Measurements from ENCODE around the gene PDE11A. TPM values are rescaled to one million over a fixed set of nuclear protein-coding genes. Genes with fewer than 3 reads are reported as not detected.

PDE11A gene
- total and polyA plus RNA-seq, 2 of the 8 experiments (the other 6 are each of a cell fraction or from before 2014, with no cell fraction given), result 0.19 to 0.23 TPM

GRCh38 chr2:177619986-177620385, 452.6 kb downstream of the PDE11A start (continued):
- TF ChIP-seq CHD7 (IDR thresholded peaks at IDR 0.05; ENCODE audit: insufficient replicate concordance, low read length) (no peak), CTCF (IDR thresholded peaks at IDR 0.05; ENCODE audit: control extremely low read depth in 1 of 3, insufficient read depth in 1 of 3, low read depth in 1 of 3, low read length in 3 of 3) (no peak), TAF7 (optimal IDR thresholded peaks at IDR 0.05; ENCODE audit: borderline replicate concordance, low read depth, low read length) (no peak), RXRA (IDR thresholded peaks at IDR 0.05; ENCODE audit: insufficient read depth, low read depth, low read length) (no peak), CTBP2 (IDR thresholded peaks at IDR 0.05; ENCODE audit: borderline replicate concordance, insufficient read depth, insufficient read length, low read length) (no peak), EP300 (IDR thresholded peaks at IDR 0.05; ENCODE audit: borderline replicate concordance in 1 of 2, low read depth in 2 of 2, low read length in 2 of 2) (no peak), FOSL1 (IDR thresholded peaks at IDR 0.05; ENCODE audit: insufficient read depth, low read depth, low read length) (no peak)

Data from H1 (cell line).